Transverse colon (tissue), 4 donors: ENCODE data around the gene S100A16.

Experiments
- CTCF ChIP-seq, 5 experiments: fragments of 200-600 bp in 3 of 5; fragments of 450-650 bp in 2 of 5; sonication (generic) in 3 of 5; IDR thresholded peaks; 1 replicate in 2 of 5; 2 replicates in 3 of 5; pipeline ENCODE4 v1.5.1; 2016 to 2017; ENCODE audit warnings: antibody characterized with exemption in 5 of 5, inconsistent platforms in 3 of 5, mild to moderate bottlenecking in 2 of 5, moderate library complexity in 1 of 5
- POLR2A ChIP-seq: fragments of 450-650 bp; IDR thresholded peaks from one replicate; pipeline ENCODE4 v1.6.1; 2016; ENCODE audit warnings: antibody characterized with exemption, mild to moderate bottlenecking, moderate library complexity
- POLR2AphosphoS5 ChIP-seq, 3 donors: sonication (generic); formaldehyde crosslinking; IDR thresholded peaks; one replicate each; pipeline ENCODE4 v1.6.1; 2016; ENCODE audit warnings: antibody characterized with exemption in 3 of 3

DNA sequence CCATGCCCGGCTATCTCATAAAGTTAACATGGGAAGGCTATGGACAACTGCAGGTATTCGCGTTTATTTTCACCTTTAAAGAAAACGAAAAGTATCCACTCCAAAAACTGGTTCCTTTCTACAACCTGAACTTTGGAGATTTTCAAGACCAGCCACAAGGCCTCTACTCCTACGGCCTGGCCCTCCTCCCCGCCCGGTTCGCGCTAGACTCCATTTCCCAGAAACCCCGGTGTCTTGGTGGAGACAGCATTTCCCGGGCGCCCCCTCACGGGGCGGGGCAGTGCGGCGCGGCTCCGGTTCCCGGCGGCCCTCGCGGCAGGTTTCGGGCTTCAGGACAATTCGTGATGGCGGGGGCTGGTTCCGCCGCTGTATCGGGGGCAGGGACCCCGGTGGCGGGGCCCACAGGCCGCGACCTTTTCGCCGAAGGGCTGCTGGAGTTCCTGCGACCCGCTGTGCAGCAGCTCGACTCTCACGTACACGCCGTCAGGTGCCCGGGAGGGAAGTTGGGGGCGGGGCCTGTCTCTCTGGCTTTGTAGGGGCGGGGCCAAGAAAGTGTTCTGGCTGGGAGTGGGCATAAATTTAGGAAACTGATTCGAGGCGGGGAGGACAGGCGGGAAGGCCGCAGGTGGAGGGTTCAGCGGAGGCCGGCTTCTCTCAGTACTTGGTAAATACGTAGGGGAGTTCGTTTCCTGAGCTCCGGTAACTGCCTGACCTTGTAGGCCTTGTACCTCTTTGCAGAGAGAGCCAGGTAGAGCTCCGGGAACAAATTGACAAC, 45.6 kb upstream of the S100A16 start, which contains the start of gene SNAPIN:
- peak in 2 of 3 donors; percentile 66 to 78 for TF ChIP-seq POLR2AphosphoS5 (IDR thresholded peaks at IDR 0.05)
- TF ChIP-seq POLR2A = peak; percentile 66
- peak in 3 of 5 experiments; percentile 5 to 34 (median 6) for TF ChIP-seq CTCF (IDR thresholded peaks at IDR 0.05)
